Mammary epithelial cell (primary cell): ENCODE results near the gene WWP2.

Source experiments
- CTCF ChIP-seq, 2 donors: IDR thresholded peaks in 1 of 2; conservative IDR thresholded peaks in 1 of 2; 2 replicates each; pipeline ENCODE4 v1.5.1; 2011 to 2012; ENCODE audit warnings: inconsistent platforms in 2 of 2, low read length in 2 of 2, mild to moderate bottlenecking in 2 of 2, control low read depth in 1 of 2, low read depth in 1 of 2; ENCODE audit not compliant: insufficient read depth in 1 of 2; ENCODE audit errors: extremely low read depth in 1 of 2
- EZH2 ChIP-seq: IDR thresholded peaks from 2 replicates; pipeline ENCODE4 v1.6.1; 2012; ENCODE audit warnings: low read length, inconsistent platforms, borderline replicate concordance

GRCh38 chr16:69867784-69868560 is 105.8 kb downstream of the WWP2 start:
- TF ChIP-seq CTCF (conservative IDR thresholded peaks at IDR 0.05 in 1 of 2, IDR thresholded peaks at IDR 0.05 in 1 of 2; ENCODE audit: extremely low read depth in 1 of 2, insufficient read depth in 1 of 2, low read depth in 1 of 2, low read length in 2 of 2) (no peak), EZH2 (no peak)
